Kidney (tissue), 14 donors: ENCODE measurements around the gene JARID2. TPM values are rescaled to one million over a fixed set of nuclear protein-coding genes. Genes with fewer than 3 reads are reported as not detected.

ENCODE experiments used
- DNase-seq, 5 donors: peaks; one replicate each; pipeline ENCODE4 v3.0.0-alpha.2; 2013 to 2020
- FAIRE-seq: peaks from 2 replicates; lab custom pipeline; 2012; peaks lifted over from hg19 to GRCh38; lab: Jason Lieb, UNC
- H3K27ac ChIP-seq, 2 donors: one replicate each; pipeline ENCODE4 v1.7.0; 2013; ENCODE audit warnings: low read depth in 2 of 2, low read length in 2 of 2, inconsistent platforms in 1 of 2
- H3K27me3 ChIP-seq: one replicate; pipeline ENCODE4 v1.7.1; 2013; ENCODE audit warnings: low read length, inconsistent platforms; ENCODE audit not compliant: control insufficient read depth, insufficient read depth
- H3K36me3 ChIP-seq, 3 donors: one replicate each; pipeline versions ENCODE4 v1.7.0 to v1.7.1; 2013; ENCODE audit warnings: low read length in 3 of 3, control low read depth in 1 of 3, inconsistent platforms in 1 of 3; ENCODE audit not compliant: insufficient read depth in 3 of 3, control insufficient read depth in 2 of 3
- H3K4me1 ChIP-seq, 3 donors: one replicate each; pipeline versions ENCODE4 v1.7.0 to v1.7.1; 2013; ENCODE audit warnings: low read length in 3 of 3, inconsistent platforms in 1 of 3, low read depth in 1 of 3; ENCODE audit not compliant: control insufficient read depth in 2 of 3, insufficient read depth in 2 of 3
- H3K4me3 ChIP-seq, 3 donors: one replicate each; pipeline versions ENCODE4 v1.7.0 to v1.8.1; 2013; ENCODE audit warnings: low read length in 3 of 3, control low read depth in 1 of 3, inconsistent platforms in 1 of 3
- H3K9ac ChIP-seq, 3 donors: one replicate each; pipeline versions ENCODE4 v1.7.0 to v1.7.1; 2013; ENCODE audit warnings: low read length in 3 of 3, control low read depth in 1 of 3, inconsistent platforms in 1 of 3
- H3K9me3 ChIP-seq, 3 donors: one replicate each; pipeline versions ENCODE4 v1.7.0 to v1.7.1; 2013; ENCODE audit warnings: low read length in 3 of 3, control low read depth in 1 of 3, inconsistent platforms in 1 of 3; ENCODE audit not compliant: control insufficient read depth in 2 of 3, insufficient read depth in 1 of 3
- intact Hi-C: fragments of 100-400 bp; cut with DNase I; formaldehyde crosslinking; loops from one replicate; pipeline ENCODE4 v1.11.1; 2022
- polyA plus RNA-seq: library from polyadenylated mRNA; stranded (reverse); fragments of 350-450 nt; fragmentation: Illumina TruSeq; extraction: RNeasy Lipid Tissue Mini Kit (QIAGEN cat#74804); gene quantifications from one replicate; pipeline ENCODE4 v1.2.3, GENCODE V29; 2014; ENCODE audit warnings: low read depth, low replicate concordance; ENCODE audit not compliant: insufficient read depth
- total RNA-seq: library from RNA; stranded (reverse); fragmentation: NEBNext Ultra II Directional; extraction: Animal tissue kit (Norgen Biotek cat#: 25700); gene quantifications from one replicate; pipeline ENCODE4 v1.2.1, GENCODE V29; 2021
- TF ChIP-seq, protein P1 (sequence below): IDR thresholded peaks from 3 replicates; pipeline ENCODE4 v1.5.1; 2012; ENCODE audit warnings: mild to moderate bottlenecking, moderate library complexity, borderline replicate concordance; ENCODE audit not compliant: insufficient read depth; ENCODE audit errors: extremely low read depth
- donor health status: control.
- donor health status: control.
- donor health status: control.
- donor health status: control.
- donor health status: control.
- donor health status: DM: yes; HTN: yes; CAD: no.
- donor health status: Normal renal cell carcinoma (clear cell type).

The JARID2 gene
- total and polyA plus RNA-seq, 2 donors from 2014 or later, result 1.8 to 12.3 TPM

DNA sequence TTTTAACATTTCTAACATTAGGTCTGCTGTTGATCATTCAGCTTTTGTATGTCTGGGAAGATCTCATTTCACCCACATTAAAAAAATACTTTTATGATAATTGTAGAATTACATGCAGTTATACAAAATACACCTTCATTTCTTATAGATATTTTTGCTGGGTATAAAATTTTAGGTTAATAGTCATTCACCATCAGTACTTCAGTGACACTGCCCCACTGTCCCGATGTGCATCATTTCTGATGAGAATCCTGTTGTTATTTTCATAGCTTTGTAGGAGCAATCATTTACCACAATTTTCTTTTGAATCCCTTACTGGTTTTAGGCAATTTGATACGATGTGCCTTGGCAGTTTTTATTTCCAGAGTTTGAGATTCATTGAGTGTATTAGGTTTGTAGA lies 173.6 kb downstream of the JARID2 start:
- H3K9ac ChIP-seq, result no peak overlapping the region
- no peaks in the 10 kb centered on the region for H3K9me3 ChIP-seq
- no peaks in the 10 kb centered on the region for H3K27me3 ChIP-seq
- intact Hi-C loops, result no loop called here
- no peak overlapping the region for H3K27ac ChIP-seq
- no peak for FAIRE-seq
- peaks cover 4 to 14% (median 7%) of the 10 kb centered on the region in 3 donors for H3K4me1 ChIP-seq
- TF ChIP-seq, protein P1, sequence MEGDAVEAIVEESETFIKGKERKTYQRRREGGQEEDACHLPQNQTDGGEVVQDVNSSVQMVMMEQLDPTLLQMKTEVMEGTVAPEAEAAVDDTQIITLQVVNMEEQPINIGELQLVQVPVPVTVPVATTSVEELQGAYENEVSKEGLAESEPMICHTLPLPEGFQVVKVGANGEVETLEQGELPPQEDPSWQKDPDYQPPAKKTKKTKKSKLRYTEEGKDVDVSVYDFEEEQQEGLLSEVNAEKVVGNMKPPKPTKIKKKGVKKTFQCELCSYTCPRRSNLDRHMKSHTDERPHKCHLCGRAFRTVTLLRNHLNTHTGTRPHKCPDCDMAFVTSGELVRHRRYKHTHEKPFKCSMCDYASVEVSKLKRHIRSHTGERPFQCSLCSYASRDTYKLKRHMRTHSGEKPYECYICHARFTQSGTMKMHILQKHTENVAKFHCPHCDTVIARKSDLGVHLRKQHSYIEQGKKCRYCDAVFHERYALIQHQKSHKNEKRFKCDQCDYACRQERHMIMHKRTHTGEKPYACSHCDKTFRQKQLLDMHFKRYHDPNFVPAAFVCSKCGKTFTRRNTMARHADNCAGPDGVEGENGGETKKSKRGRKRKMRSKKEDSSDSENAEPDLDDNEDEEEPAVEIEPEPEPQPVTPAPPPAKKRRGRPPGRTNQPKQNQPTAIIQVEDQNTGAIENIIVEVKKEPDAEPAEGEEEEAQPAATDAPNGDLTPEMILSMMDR, result no peak
- DNase-seq, result no peak
- H3K4me3 ChIP-seq, result no peak overlapping the region
- H3K36me3 ChIP-seq, result no peaks in the 10 kb centered on the region

- peaks cover 4 to 14% (median 7%) of the 10 kb centered on the region in 3 donors for H3K4me1 ChIP-seq
- no peaks in the 10 kb centered on the region for H3K36me3 ChIP-seq
- no peak for FAIRE-seq
- TF ChIP-seq, protein P1, result no peak
- no peaks in the 10 kb centered on the region for H3K27me3 ChIP-seq
- no peak overlapping the region for H3K4me3 ChIP-seq
- peak in 3 of 5 donors; percentile 57 to 82 (median 81) for DNase-seq
- peak overlapping the region in 1 of 2 donors; percentile 52 for H3K27ac ChIP-seq
- no peaks in the 10 kb centered on the region for H3K9me3 ChIP-seq
- peak overlapping the region in 1 of 3 donors; percentile 41 for H3K9ac ChIP-seq
- intact Hi-C loops, result no loop called here
Measured at GRCh38 chr6:15420959-15421438, 175.1 kb downstream of the JARID2 start.

DNA sequence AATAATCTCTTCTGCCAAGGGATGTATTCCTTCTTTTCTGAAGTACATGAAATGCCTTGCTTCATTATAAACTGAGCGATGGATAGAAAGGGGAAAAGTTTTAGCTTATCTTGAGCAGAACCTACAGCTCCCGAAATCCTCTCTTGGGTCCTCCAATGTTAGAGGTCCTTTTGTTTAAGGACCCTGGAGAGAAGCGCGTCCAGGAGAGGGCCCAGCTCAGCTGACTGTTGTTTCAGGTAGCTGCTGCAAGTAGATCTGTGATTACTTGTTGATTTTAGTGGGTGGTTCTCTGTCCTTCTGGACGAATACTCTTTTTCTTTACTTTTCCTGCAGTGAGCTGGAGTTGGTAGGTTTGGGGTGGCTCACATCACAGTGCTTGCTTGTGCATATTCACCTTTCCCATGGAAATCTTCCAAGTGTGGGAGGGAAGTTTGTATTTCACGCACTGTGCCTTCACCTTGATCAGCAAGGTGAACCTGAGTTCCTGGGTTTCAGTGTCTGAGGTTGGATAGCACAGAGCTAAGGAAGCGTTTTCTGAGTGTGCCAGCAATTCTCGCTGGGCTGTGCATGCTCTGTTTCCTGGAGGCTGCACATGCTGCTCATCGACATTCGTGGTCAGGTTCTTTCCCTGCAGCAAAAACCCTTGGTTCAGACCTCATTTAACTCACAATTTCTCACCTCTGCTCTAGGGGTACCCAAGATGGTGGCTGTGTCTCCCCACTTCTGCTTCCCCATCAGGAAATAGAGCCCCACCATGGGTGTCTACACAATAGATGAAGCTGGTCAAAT lies 176.3 kb downstream of the JARID2 start:
- peak overlapping the region; percentile 52 to 55 for H3K27ac ChIP-seq
- peaks cover 4 to 14% (median 7%) of the 10 kb centered on the region in 3 donors for H3K4me1 ChIP-seq
- no peak for FAIRE-seq
- TF ChIP-seq, protein P1, result no peak
- no peaks in the 10 kb centered on the region for H3K27me3 ChIP-seq
- no peaks in the 10 kb centered on the region for H3K36me3 ChIP-seq
- H3K4me3 ChIP-seq, result no peak overlapping the region
- intact Hi-C loops, result no loop called here
- H3K9me3 ChIP-seq, result no peaks in the 10 kb centered on the region
- peak in 4 of 5 donors; percentile 57 to 78 (median 68) for DNase-seq
- no peak overlapping the region for H3K9ac ChIP-seq
